SK-N-SH (cell line): Measurements from ENCODE around the gene OR1M1. TPM values are rescaled to one million over a fixed set of nuclear protein-coding genes. Genes with fewer than 3 reads are reported as not detected.
"Not testable (repeated sequence)": the region's sequence is repeated elsewhere in the genome, so short reads cannot be mapped to it uniquely, and the experiment has no call there.

ENCODE experiments used
- CTCF ChIA-PET: fragments of 300-600, 350-600 bp; formaldehyde crosslinking; extraction: SDS; loops from one replicate; lab custom pipeline; 2021; lab: Yijun Ruan, JAX
- POLR2A ChIA-PET: fragments of 350-600 bp; sonication (Branson Sonifier 250); formaldehyde crosslinking; extraction: SDS; loops from one replicate; lab custom pipeline; 2020; ENCODE audit warnings: antibody characterized with exemption, inconsistent platforms; lab: Yijun Ruan, JAX
- DNase-seq: peaks from one replicate; pipeline ENCODE4 v3.0.0; 2012
- H2AFZ ChIP-seq: fragments of 200-600 bp; sonication (generic); 2 replicates; pipeline ENCODE4 v1.8.1; 2016; ENCODE audit warnings: antibody characterized with exemption, mild to moderate bottlenecking, low read depth
- H3F3A ChIP-seq: fragments of 200-600 bp; sonication (generic); replicated peaks from 2 replicates; pipeline ENCODE3; 2016; ENCODE audit warnings: antibody characterized with exemption, mild to moderate bottlenecking; ENCODE audit not compliant: insufficient read depth
- H3K27ac ChIP-seq, 2 experiments: fragments of 200-500 bp in 1 of 2; fragments of 200-600 bp in 1 of 2; sonication (Bioruptor generic) in 1 of 2; sonication (generic), shearing (Covaris generic) in 1 of 2; 2 replicates each; pipeline versions ENCODE4 v1.5.1 to v1.6.1; 2014 to 2016; ENCODE audit warnings: low read depth in 2 of 2, inconsistent platforms in 1 of 2, low read length in 1 of 2, mild to moderate bottlenecking in 1 of 2, mixed read lengths in 1 of 2
- H3K27me3 ChIP-seq: fragments of 200-600 bp; sonication (generic), shearing (Covaris generic); 2 replicates; pipeline ENCODE4 v1.6.1; 2016; ENCODE audit warnings: mixed run types; ENCODE audit not compliant: insufficient read depth
- H3K36me3 ChIP-seq, 2 experiments: fragments of 200-500 bp in 1 of 2; fragments of 200-600 bp in 1 of 2; sonication (Bioruptor generic) in 1 of 2; sonication (generic) in 1 of 2; replicated peaks in 1 of 2; 2 replicates each; pipeline versions ENCODE3 to v1.5.1; 2014 to 2016; ENCODE audit warnings: low read length in 1 of 2, mild to moderate bottlenecking in 1 of 2; ENCODE audit not compliant: insufficient read depth in 2 of 2, control insufficient read depth in 1 of 2
- H3K4me1 ChIP-seq, 2 experiments: fragments of 200-500 bp in 1 of 2; fragments of 200-600 bp in 1 of 2; sonication (Bioruptor generic) in 1 of 2; sonication (generic), shearing (Covaris generic) in 1 of 2; 2 replicates each; pipeline versions ENCODE4 v1.5.1 to v1.6.1; 2014 to 2016; ENCODE audit warnings: low read depth in 1 of 2, low read length in 1 of 2, mixed run types in 1 of 2; ENCODE audit not compliant: insufficient read depth in 2 of 2, control insufficient read depth in 1 of 2
- H3K4me2 ChIP-seq: fragments of 200-600 bp; sonication (generic), shearing (Covaris generic); 2 replicates; pipeline ENCODE4 v1.6.1; 2017; ENCODE audit warnings: mixed run types
- H3K4me3 ChIP-seq, 2 experiments: fragments of 200-500 bp in 1 of 2; fragments of 200-600 bp in 1 of 2; sonication (Bioruptor generic) in 1 of 2; sonication (generic), shearing (Covaris generic) in 1 of 2; 2 replicates each; pipeline versions ENCODE4 v1.5.1 to v1.8.1; 2014 to 2016; ENCODE audit warnings: low read depth in 2 of 2, inconsistent platforms in 1 of 2, low read length in 1 of 2, mild to moderate bottlenecking in 1 of 2, mixed read lengths in 1 of 2, moderate library complexity in 1 of 2
- H3K79me2 ChIP-seq: fragments of 200-600 bp; sonication (generic); 2 replicates; pipeline ENCODE4 v1.8.1; 2017; ENCODE audit warnings: mild to moderate bottlenecking; ENCODE audit not compliant: insufficient read depth
- H3K9ac ChIP-seq: fragments of 200-600 bp; sonication (generic); 2 replicates; pipeline ENCODE4 v1.6.1; 2017; ENCODE audit warnings: mixed run types
- H3K9me2 ChIP-seq: fragments of 200-600 bp; sonication (generic); 2 replicates; pipeline ENCODE4 v1.6.1; 2017; ENCODE audit warnings: mixed run types
- H3K9me3 ChIP-seq: fragments of 200-600 bp; sonication (generic); 2 replicates; pipeline ENCODE4 v1.6.1; 2017; ENCODE audit warnings: mixed run types, mild to moderate bottlenecking, moderate library complexity
- H4K20me1 ChIP-seq: fragments of 200-600 bp; sonication (generic); 2 replicates; pipeline ENCODE4 v1.6.1; 2017; ENCODE audit warnings: mild to moderate bottlenecking, mixed run types; ENCODE audit not compliant: insufficient read depth
- EZH2phosphoT487 ChIP-seq: fragments of 200-600 bp; sonication (generic); IDR thresholded peaks from 2 replicates; pipeline ENCODE4 v1.6.1; 2017; ENCODE audit warnings: low read depth, mixed run types, mild to moderate bottlenecking, antibody characterized with exemption, moderate library complexity, borderline replicate concordance
- FOXJ3 ChIP-seq: sonication (generic); formaldehyde crosslinking; IDR thresholded peaks from 2 replicates; pipeline ENCODE4 v1.5.1; 2020; ENCODE audit warnings: mild to moderate bottlenecking, missing genetic modification reagents
- FOXM1 ChIP-seq: IDR thresholded peaks from 2 replicates; pipeline ENCODE4 v1.4.0; 2012; ENCODE audit warnings: low read depth, mild to moderate bottlenecking
- GATA2 ChIP-seq: sonication (generic); formaldehyde crosslinking; IDR thresholded peaks from 2 replicates; pipeline ENCODE4 v1.5.0; 2020; ENCODE audit warnings: mild to moderate bottlenecking, missing genetic modification reagents
- MXI1 ChIP-seq: IDR thresholded peaks from 2 replicates; pipeline ENCODE4 v1.6.1; 2012; ENCODE audit warnings: mild to moderate bottlenecking, low read depth, low read length, improper control_type of control experiment
- RAD21 ChIP-seq: IDR thresholded peaks from 2 replicates; pipeline ENCODE4 v1.6.1; 2012; ENCODE audit warnings: mild to moderate bottlenecking, low read length
- RXRA ChIP-seq: IDR thresholded peaks from 2 replicates; pipeline ENCODE4 v1.4.0; 2012; ENCODE audit warnings: low read depth, mild to moderate bottlenecking, borderline replicate concordance
- SIN3A ChIP-seq: IDR thresholded peaks from 2 replicates; pipeline ENCODE4 v1.6.1; 2012; ENCODE audit warnings: low read depth, mild to moderate bottlenecking, low read length, moderate library complexity, borderline replicate concordance
- SMC3 ChIP-seq: IDR thresholded peaks from 2 replicates; pipeline ENCODE4 v1.6.1; 2012; ENCODE audit warnings: low read depth, low read length, improper control_type of control experiment
- TAF1 ChIP-seq: IDR thresholded peaks from 2 replicates; pipeline ENCODE4 v1.6.1; 2012; ENCODE audit warnings: low read depth, mild to moderate bottlenecking, low read length, moderate library complexity, borderline replicate concordance
- TEAD4 ChIP-seq: IDR thresholded peaks from 2 replicates; pipeline ENCODE4 v1.4.0; 2012; ENCODE audit warnings: mild to moderate bottlenecking, borderline replicate concordance; ENCODE audit not compliant: insufficient read depth
- WGBS: methylation state at CpG from one replicate; pipeline ENCODE4 v1.1.6; 2017; ENCODE audit warnings: low lambda C conversion rate; 5-methylcytosine and 5-hydroxymethylcytosine counted together
- polyA plus RNA-seq, 3 experiments: library from polyadenylated mRNA; depleted of rRNA; stranded (reverse); fragments of >200 nt; gene quantifications; 2 replicates each; pipeline ENCODE4 v1.2.3, GENCODE V29; 2012
- TF ChIP-seq, protein P1 (sequence below): IDR thresholded peaks from 2 replicates; pipeline ENCODE4 v1.6.1; 2012; ENCODE audit warnings: mild to moderate bottlenecking, low read depth, low read length, moderate library complexity
- TF ChIP-seq, protein P2 (sequence below): IDR thresholded peaks from 2 replicates; pipeline ENCODE4; 2012
- TF ChIP-seq, protein P3 (sequence below): fragments of 150-350 bp; IDR thresholded peaks from 2 replicates; pipeline ENCODE4 v1.6.1; 2017; ENCODE audit warnings: antibody characterized with exemption, low read length, low read depth, borderline replicate concordance
- TF ChIP-seq, protein P4 (sequence below): IDR thresholded peaks from 2 replicates; pipeline ENCODE4 v1.4.0; 2012; ENCODE audit warnings: low read depth, borderline replicate concordance
- TF ChIP-seq, protein P5 (sequence below): fragments of 150-350 bp; IDR thresholded peaks from 2 replicates; pipeline ENCODE4 v1.6.1; 2016; ENCODE audit warnings: mild to moderate bottlenecking, low read depth, low read length

Gene OR1M1
- polyA plus RNA-seq, 1 of the 3 experiments (the other 2 are of a cell fraction), result not detected

DNA sequence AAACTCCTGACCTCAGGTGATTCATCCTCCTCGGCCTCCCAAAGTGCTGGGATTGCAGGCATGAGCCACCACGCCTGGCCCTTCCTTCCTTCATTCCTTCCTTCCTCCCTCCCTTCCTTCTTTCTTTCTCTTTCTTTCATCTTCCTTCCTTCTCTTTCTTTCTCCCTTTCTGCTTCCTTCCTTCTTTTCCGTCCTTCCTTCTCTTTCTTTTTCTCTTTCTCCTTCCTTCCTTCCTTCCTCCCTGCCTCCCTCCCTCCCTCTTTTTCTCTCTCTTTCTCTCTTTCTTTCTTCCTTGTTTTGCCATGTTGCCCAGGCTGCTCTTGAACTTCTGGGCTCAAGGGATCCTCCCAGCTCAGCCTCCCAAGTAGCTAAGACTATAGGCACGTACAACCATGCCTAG is 40.2 kb upstream of the OR1M1 start (continued):
- no peak for TF ChIP-seq GATA2 (CRISPR knock-in tag)
- TF ChIP-seq EZH2phosphoT487, result no peak
- TF ChIP-seq, protein P1, sequence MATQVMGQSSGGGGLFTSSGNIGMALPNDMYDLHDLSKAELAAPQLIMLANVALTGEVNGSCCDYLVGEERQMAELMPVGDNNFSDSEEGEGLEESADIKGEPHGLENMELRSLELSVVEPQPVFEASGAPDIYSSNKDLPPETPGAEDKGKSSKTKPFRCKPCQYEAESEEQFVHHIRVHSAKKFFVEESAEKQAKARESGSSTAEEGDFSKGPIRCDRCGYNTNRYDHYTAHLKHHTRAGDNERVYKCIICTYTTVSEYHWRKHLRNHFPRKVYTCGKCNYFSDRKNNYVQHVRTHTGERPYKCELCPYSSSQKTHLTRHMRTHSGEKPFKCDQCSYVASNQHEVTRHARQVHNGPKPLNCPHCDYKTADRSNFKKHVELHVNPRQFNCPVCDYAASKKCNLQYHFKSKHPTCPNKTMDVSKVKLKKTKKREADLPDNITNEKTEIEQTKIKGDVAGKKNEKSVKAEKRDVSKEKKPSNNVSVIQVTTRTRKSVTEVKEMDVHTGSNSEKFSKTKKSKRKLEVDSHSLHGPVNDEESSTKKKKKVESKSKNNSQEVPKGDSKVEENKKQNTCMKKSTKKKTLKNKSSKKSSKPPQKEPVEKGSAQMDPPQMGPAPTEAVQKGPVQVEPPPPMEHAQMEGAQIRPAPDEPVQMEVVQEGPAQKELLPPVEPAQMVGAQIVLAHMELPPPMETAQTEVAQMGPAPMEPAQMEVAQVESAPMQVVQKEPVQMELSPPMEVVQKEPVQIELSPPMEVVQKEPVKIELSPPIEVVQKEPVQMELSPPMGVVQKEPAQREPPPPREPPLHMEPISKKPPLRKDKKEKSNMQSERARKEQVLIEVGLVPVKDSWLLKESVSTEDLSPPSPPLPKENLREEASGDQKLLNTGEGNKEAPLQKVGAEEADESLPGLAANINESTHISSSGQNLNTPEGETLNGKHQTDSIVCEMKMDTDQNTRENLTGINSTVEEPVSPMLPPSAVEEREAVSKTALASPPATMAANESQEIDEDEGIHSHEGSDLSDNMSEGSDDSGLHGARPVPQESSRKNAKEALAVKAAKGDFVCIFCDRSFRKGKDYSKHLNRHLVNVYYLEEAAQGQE, result no peak
- TF ChIP-seq RAD21, result no peak
- TF ChIP-seq SIN3A, result no peak

DNA sequence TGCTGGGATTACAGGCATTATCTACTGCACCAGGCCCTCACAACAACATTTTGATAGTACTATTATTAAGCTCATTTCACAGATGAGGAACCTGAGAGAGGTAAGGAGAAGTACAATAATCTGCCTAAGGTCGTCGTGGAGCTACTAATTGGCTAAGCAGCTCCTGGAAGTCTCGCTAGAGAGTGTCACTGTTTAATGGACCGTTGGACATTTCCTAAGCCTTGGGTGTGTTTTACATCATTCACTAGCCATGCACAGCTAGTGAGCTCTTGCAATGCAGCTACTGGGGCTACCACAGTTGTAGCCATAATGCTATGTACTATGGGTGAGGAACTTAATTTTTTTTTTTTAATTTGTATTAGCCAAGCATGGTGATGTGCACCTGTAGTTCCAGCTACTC is 34.0 kb upstream of the OR1M1 start:
- Histone ChIP-seq H3K4me3 (no peak overlapping the region), H3F3A (no peaks in the 10 kb centered on the region), H4K20me1 (no peaks in the 10 kb centered on the region), H3K4me1 (peaks cover 0 to 4% of the 10 kb centered on the region in 2 experiments; a peak in 1 of 4 replicates), H3K27me3 (peaks cover 13% of the 10 kb centered on the region; the same call in 1 of the 2 replicates), H3K4me2 (no peak overlapping the region), H3K79me2 (no peaks in the 10 kb centered on the region), H3K9ac (no peak overlapping the region), H3K36me3 (no peaks in the 10 kb centered on the region), H3K9me3 (no peaks in the 10 kb centered on the region), H3K27ac (no peak overlapping the region), H3K9me2 (no peaks in the 10 kb centered on the region), H2AFZ (no peak overlapping the region)
- WGBS, result 19% methylated on average over 4 of the region's 4 CpGs
- POLR2A ChIA-PET, result no interaction called here
- DNase-seq, result no peak
- CTCF ChIA-PET, result no interaction called here
- TF ChIP-seq FOXM1, result no peak
- no peak for TF ChIP-seq MXI1
- TF ChIP-seq, protein P2, sequence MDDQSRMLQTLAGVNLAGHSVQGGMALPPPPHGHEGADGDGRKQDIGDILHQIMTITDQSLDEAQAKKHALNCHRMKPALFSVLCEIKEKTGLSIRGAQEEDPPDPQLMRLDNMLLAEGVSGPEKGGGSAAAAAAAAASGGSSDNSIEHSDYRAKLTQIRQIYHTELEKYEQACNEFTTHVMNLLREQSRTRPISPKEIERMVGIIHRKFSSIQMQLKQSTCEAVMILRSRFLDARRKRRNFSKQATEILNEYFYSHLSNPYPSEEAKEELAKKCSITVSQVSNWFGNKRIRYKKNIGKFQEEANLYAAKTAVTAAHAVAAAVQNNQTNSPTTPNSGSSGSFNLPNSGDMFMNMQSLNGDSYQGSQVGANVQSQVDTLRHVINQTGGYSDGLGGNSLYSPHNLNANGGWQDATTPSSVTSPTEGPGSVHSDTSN, result no peak
- TF ChIP-seq SMC3, result no peak
- no peak for TF ChIP-seq TAF1
- TF ChIP-seq, protein P3, sequence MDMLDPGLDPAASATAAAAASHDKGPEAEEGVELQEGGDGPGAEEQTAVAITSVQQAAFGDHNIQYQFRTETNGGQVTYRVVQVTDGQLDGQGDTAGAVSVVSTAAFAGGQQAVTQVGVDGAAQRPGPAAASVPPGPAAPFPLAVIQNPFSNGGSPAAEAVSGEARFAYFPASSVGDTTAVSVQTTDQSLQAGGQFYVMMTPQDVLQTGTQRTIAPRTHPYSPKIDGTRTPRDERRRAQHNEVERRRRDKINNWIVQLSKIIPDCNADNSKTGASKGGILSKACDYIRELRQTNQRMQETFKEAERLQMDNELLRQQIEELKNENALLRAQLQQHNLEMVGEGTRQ, result no peak
- TF ChIP-seq FOXJ3 (CRISPR knock-in tag), result no peak
- TF ChIP-seq, protein P4, sequence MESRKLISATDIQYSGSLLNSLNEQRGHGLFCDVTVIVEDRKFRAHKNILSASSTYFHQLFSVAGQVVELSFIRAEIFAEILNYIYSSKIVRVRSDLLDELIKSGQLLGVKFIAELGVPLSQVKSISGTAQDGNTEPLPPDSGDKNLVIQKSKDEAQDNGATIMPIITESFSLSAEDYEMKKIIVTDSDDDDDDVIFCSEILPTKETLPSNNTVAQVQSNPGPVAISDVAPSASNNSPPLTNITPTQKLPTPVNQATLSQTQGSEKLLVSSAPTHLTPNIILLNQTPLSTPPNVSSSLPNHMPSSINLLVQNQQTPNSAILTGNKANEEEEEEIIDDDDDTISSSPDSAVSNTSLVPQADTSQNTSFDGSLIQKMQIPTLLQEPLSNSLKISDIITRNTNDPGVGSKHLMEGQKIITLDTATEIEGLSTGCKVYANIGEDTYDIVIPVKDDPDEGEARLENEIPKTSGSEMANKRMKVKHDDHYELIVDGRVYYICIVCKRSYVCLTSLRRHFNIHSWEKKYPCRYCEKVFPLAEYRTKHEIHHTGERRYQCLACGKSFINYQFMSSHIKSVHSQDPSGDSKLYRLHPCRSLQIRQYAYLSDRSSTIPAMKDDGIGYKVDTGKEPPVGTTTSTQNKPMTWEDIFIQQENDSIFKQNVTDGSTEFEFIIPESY, result no peak
- TF ChIP-seq TEAD4, result no peak
- TF ChIP-seq, protein P5, sequence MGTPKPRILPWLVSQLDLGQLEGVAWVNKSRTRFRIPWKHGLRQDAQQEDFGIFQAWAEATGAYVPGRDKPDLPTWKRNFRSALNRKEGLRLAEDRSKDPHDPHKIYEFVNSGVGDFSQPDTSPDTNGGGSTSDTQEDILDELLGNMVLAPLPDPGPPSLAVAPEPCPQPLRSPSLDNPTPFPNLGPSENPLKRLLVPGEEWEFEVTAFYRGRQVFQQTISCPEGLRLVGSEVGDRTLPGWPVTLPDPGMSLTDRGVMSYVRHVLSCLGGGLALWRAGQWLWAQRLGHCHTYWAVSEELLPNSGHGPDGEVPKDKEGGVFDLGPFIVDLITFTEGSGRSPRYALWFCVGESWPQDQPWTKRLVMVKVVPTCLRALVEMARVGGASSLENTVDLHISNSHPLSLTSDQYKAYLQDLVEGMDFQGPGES, result no peak
- no peak for TF ChIP-seq RXRA

DNA sequence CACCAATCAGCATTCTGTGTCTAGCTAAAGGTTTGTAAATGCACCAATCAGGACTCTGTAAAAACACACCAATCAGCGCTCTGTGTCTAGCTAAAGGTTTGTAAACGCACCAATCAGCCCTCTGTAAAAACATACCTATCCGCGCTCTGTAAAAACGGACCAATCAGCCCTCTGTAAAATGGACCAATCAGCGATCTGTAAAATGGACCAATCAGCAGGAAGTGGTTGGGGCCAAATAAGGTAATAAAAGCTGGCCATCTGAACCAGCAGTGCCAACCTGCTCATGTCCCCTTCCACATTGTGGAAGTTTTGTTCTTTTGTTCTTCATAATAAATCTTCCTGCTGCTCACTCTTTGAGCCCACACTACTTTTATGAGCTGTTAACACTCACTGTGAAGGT is 33.2 kb upstream of the OR1M1 start:
- H3K4me2 ChIP-seq, H4K20me1 ChIP-seq, H3K9me3 ChIP-seq, H3K9me2 ChIP-seq, H3K36me3 ChIP-seq, H2AFZ ChIP-seq, H3K79me2 ChIP-seq, CTCF ChIA-PET, H3K4me3 ChIP-seq, H3K4me1 ChIP-seq, POLR2A ChIA-PET, H3K9ac ChIP-seq, H3F3A ChIP-seq, H3K27ac ChIP-seq, DNase-seq: not testable (repeated sequence)
- peaks cover 13% of the 10 kb centered on the region; the same call in 1 of the 2 replicates for H3K27me3 ChIP-seq
- WGBS, result 55% methylated on average over 6 of the region's 6 CpGs
